ENCODE measurements around the gene MED22.

MED22 gene

GRCh38 chr9:133344071-133344470, 3.9 kb downstream of the MED22 start:
- Histone ChIP-seq H3K79me2 (ENCODE audit: control insufficient read depth, low read length) (peaks cover 43% of the 10 kb centered on the region), H3K27me3 (ENCODE audit: control insufficient read depth, low read length) (no peaks in the 10 kb centered on the region), H3K9me2 (replicated peaks; ENCODE audit: control insufficient read depth, low read length) (no peaks in the 10 kb centered on the region), H3F3A (ENCODE audit: control insufficient read depth, insufficient read depth) (peaks cover 15% of the 10 kb centered on the region), H3K4me3 (ENCODE audit: low read length) (no peak overlapping the region), H3K36me3 (ENCODE audit: control insufficient read depth, low read length) (peaks cover 86% of the 10 kb centered on the region), H3K9me3 (ENCODE audit: control insufficient read depth, insufficient read depth, low read length) (no peaks in the 10 kb centered on the region), H3K4me1 (ENCODE audit: control insufficient read depth, low read length) (peaks cover 40% of the 10 kb centered on the region), H3K4me2 (ENCODE audit: low read length) (no peak overlapping the region), H4K20me1 (ENCODE audit: control insufficient read depth, insufficient read depth, low read depth, low read length) (peaks cover 5% of the 10 kb centered on the region; the same call in 1 of the 2 replicates), H3K27ac (ENCODE audit: low read depth, low read length) (no peak overlapping the region)
- TF ChIP-seq EZH2phosphoT487 (IDR thresholded peaks at IDR 0.05; ENCODE audit: borderline replicate concordance, low read length), result no peak

- Histone ChIP-seq H3K27me3 (ENCODE audit: control insufficient read depth, low read length) (no peaks in the 10 kb centered on the region), H3K9me2 (replicated peaks; ENCODE audit: control insufficient read depth, low read length) (no peaks in the 10 kb centered on the region), H3K27ac (ENCODE audit: low read depth, low read length) (no peak overlapping the region), H4K20me1 (ENCODE audit: control insufficient read depth, insufficient read depth, low read depth, low read length) (no peaks in the 10 kb centered on the region), H3K4me3 (ENCODE audit: low read length) (no peak overlapping the region), H3K79me2 (ENCODE audit: control insufficient read depth, low read length) (peaks cover 29% of the 10 kb centered on the region), H3K9me3 (ENCODE audit: control insufficient read depth, insufficient read depth, low read length) (no peaks in the 10 kb centered on the region), H3F3A (ENCODE audit: control insufficient read depth, insufficient read depth) (peaks cover 12% of the 10 kb centered on the region), H3K4me2 (ENCODE audit: low read length) (no peak overlapping the region), H3K36me3 (ENCODE audit: control insufficient read depth, low read length) (peaks cover 80% of the 10 kb centered on the region), H3K4me1 (ENCODE audit: control insufficient read depth, low read length) (peaks cover 39% of the 10 kb centered on the region)
- TF ChIP-seq CTCF (IDR thresholded peaks at IDR 0.05; ENCODE audit: low read depth, low read length, poor library complexity, severe bottlenecking), result peak; percentile 45
- no peak for TF ChIP-seq EZH2phosphoT487 (IDR thresholded peaks at IDR 0.05; ENCODE audit: borderline replicate concordance, low read length)
Measured at GRCh38 chr9:133342570-133342969, 5.4 kb downstream of the MED22 start.

- Histone ChIP-seq H4K20me1 (ENCODE audit: control insufficient read depth, insufficient read depth, low read depth, low read length) (no peaks in the 10 kb centered on the region), H3K4me3 (ENCODE audit: low read length) (no peak overlapping the region), H3K79me2 (ENCODE audit: control insufficient read depth, low read length) (peaks cover 24% of the 10 kb centered on the region), H3K9me3 (ENCODE audit: control insufficient read depth, insufficient read depth, low read length) (no peaks in the 10 kb centered on the region), H3K4me1 (ENCODE audit: control insufficient read depth, low read length) (peaks cover 40% of the 10 kb centered on the region), H3K9me2 (replicated peaks; ENCODE audit: control insufficient read depth, low read length) (no peaks in the 10 kb centered on the region), H3K27me3 (ENCODE audit: control insufficient read depth, low read length) (no peaks in the 10 kb centered on the region), H3K36me3 (ENCODE audit: control insufficient read depth, low read length) (peaks cover 80% of the 10 kb centered on the region), H3K4me2 (ENCODE audit: low read length) (no peak overlapping the region), H3F3A (ENCODE audit: control insufficient read depth, insufficient read depth) (peaks cover 15% of the 10 kb centered on the region), H3K27ac (ENCODE audit: low read depth, low read length) (no peak overlapping the region)
- TF ChIP-seq CTCF (IDR thresholded peaks at IDR 0.05; ENCODE audit: low read depth, low read length, poor library complexity, severe bottlenecking) (peak; percentile 32), EZH2phosphoT487 (IDR thresholded peaks at IDR 0.05; ENCODE audit: borderline replicate concordance, low read length) (no peak)
Measured at GRCh38 chr9:133342069-133342406, 5.9 kb downstream of the MED22 start.

GRCh38 chr9:133341369-133342068, 6.4 kb downstream of the MED22 start:
- Histone ChIP-seq H3K27ac (ENCODE audit: low read depth, low read length) (no peak overlapping the region), H3K9me2 (replicated peaks; ENCODE audit: control insufficient read depth, low read length) (no peaks in the 10 kb centered on the region), H3F3A (ENCODE audit: control insufficient read depth, insufficient read depth) (peaks cover 16% of the 10 kb centered on the region), H3K27me3 (ENCODE audit: control insufficient read depth, low read length) (no peaks in the 10 kb centered on the region), H4K20me1 (ENCODE audit: control insufficient read depth, insufficient read depth, low read depth, low read length) (no peaks in the 10 kb centered on the region), H3K4me1 (ENCODE audit: control insufficient read depth, low read length) (peaks cover 42% of the 10 kb centered on the region), H3K36me3 (ENCODE audit: control insufficient read depth, low read length) (peaks cover 80% of the 10 kb centered on the region), H3K9me3 (ENCODE audit: control insufficient read depth, insufficient read depth, low read length) (no peaks in the 10 kb centered on the region), H3K4me3 (ENCODE audit: low read length) (no peak overlapping the region), H3K4me2 (ENCODE audit: low read length) (0 out of 2 replicates have a peak overlapping the region, but pooled peaks have one; percentile 58), H3K79me2 (ENCODE audit: control insufficient read depth, low read length) (peaks cover 19% of the 10 kb centered on the region)
- TF ChIP-seq CTCF (IDR thresholded peaks at IDR 0.05; ENCODE audit: low read depth, low read length, poor library complexity, severe bottlenecking) (no peak), EZH2phosphoT487 (IDR thresholded peaks at IDR 0.05; ENCODE audit: borderline replicate concordance, low read length) (no peak)

Measured in DOHH2 (cell line).